HepG2 (cell line): ENCODE measurements around the gene UQCC5. TPM values are rescaled to one million over a fixed set of nuclear protein-coding genes. Genes with fewer than 3 reads are reported as not detected.
A peak's percentile ranks its signal among the peaks of the same experiment; 100 is the strongest.

Experiments used
- AHR ChIP-seq: IDR thresholded peaks from 2 replicates; pipeline ENCODE4 v1.6.1; 2018; ENCODE audit warnings: missing genetic modification reagents, missing compliant biosample characterization
- DNMT1 ChIP-seq: sonication (generic); formaldehyde crosslinking; IDR thresholded peaks from 2 replicates; pipeline ENCODE4 v1.5.1; 2020; ENCODE audit warnings: mild to moderate bottlenecking, missing genetic modification reagents
- HHEX ChIP-seq: IDR thresholded peaks from 2 replicates; pipeline ENCODE4 v1.6.1; 2016; ENCODE audit warnings: control low read depth
- MAFK ChIP-seq, 2 experiments: IDR thresholded peaks in 1 of 2; conservative IDR thresholded peaks in 1 of 2; 2 replicates each; pipeline ENCODE4 v1.6.1; 2011; ENCODE audit warnings: improper control_type of control experiment in 2 of 2, low read length in 2 of 2
- MBNL3 ChIP-seq: fragments of 250-450 bp; sonication (Bioruptor Pico); conservative IDR thresholded peaks from 2 replicates; pipeline ENCODE4 v1.8.0; 2022; ENCODE audit warnings: mild to moderate bottlenecking, inconsistent platforms
- MLLT10 ChIP-seq: sonication (generic); formaldehyde crosslinking; IDR thresholded peaks from 2 replicates; pipeline ENCODE4 v1.4.0; 2020; ENCODE audit warnings: missing genetic modification reagents
- NR1H2 ChIP-seq: sonication (generic); formaldehyde crosslinking; IDR thresholded peaks from 2 replicates; pipeline ENCODE4 v1.8.1; 2022; ENCODE audit warnings: low read depth, missing genetic modification reagents, borderline replicate concordance
- NR2F2 ChIP-seq: IDR thresholded peaks from 2 replicates; pipeline ENCODE4 v1.6.1; 2012; ENCODE audit warnings: low read depth, inconsistent platforms, borderline replicate concordance
- SMARCC2 ChIP-seq: fragments of 450-650 bp; IDR thresholded peaks from 2 replicates; pipeline ENCODE4 v1.6.1; 2017; ENCODE audit warnings: antibody characterized with exemption, mild to moderate bottlenecking
- SPEN ChIP-seq: sonication (generic); formaldehyde crosslinking; IDR thresholded peaks from 2 replicates; pipeline ENCODE4 v1.5.1; 2020; ENCODE audit warnings: low read depth, mild to moderate bottlenecking, missing genetic modification reagents
- TEAD2 ChIP-seq: sonication (generic); formaldehyde crosslinking; IDR thresholded peaks from 2 replicates; pipeline ENCODE4 v1.9.0; 2021; ENCODE audit warnings: missing genetic modification reagents
- ZC3H13 ChIP-seq: sonication (generic); formaldehyde crosslinking; IDR thresholded peaks from 2 replicates; pipeline ENCODE4 v1.8.1; 2023; ENCODE audit warnings: mild to moderate bottlenecking, missing genetic modification reagents, moderate library complexity
- ZFP36L1 ChIP-seq: sonication (generic); formaldehyde crosslinking; IDR thresholded peaks from 2 replicates; pipeline ENCODE4 v1.8.0; 2022; ENCODE audit warnings: mild to moderate bottlenecking, missing genetic modification reagents, moderate library complexity
- ZKSCAN8 ChIP-seq: IDR thresholded peaks from 2 replicates; pipeline ENCODE4 v1.6.1; 2016; ENCODE audit warnings: borderline replicate concordance, missing genetic modification reagents, missing compliant biosample characterization
- ZNF550 ChIP-seq: sonication (generic); formaldehyde crosslinking; IDR thresholded peaks from 2 replicates; pipeline ENCODE4 v1.4.0; 2020; ENCODE audit warnings: mild to moderate bottlenecking, missing genetic modification reagents, borderline replicate concordance
- ZNF670 ChIP-seq: sonication (generic); formaldehyde crosslinking; IDR thresholded peaks from 2 replicates; pipeline ENCODE4 v1.8.0; 2022; ENCODE audit warnings: mild to moderate bottlenecking, missing genetic modification reagents, borderline replicate concordance
- ZNF678 ChIP-seq: sonication (generic); formaldehyde crosslinking; IDR thresholded peaks from 2 replicates; pipeline ENCODE4 v1.4.0; 2020; ENCODE audit warnings: mild to moderate bottlenecking, missing genetic modification reagents
- polyA plus RNA-seq, 8 experiments: library from polyadenylated mRNA; depleted of rRNA in 3 of 8; stranded (reverse) in 7 of 8; unstranded in 1 of 8; fragments of >200 nt; fragmentation: Illumina TruSeq in 4 of 8; extraction: Trizol in 4 of 8; gene quantifications; 2 replicates each; pipeline versions ENCODE4 v1.2.1 to v1.2.3, GENCODE V29; 2011 to 2016; ENCODE audit warnings: low read depth in 4 of 8, missing spikeins in 1 of 8, mixed read lengths in 1 of 8; ENCODE audit not compliant: insufficient read depth in 1 of 8
- total RNA-seq, 5 experiments: library from RNA; depleted of rRNA; stranded (reverse); fragments of >200 nt; fragmentation: Illumina TruSeq; extraction: Trizol; gene quantifications; 2 replicates each; pipeline ENCODE4 v1.2.3, GENCODE V29; 2016; ENCODE audit warnings: low read depth in 1 of 5
- TF ChIP-seq, protein P1 (sequence below): sonication (generic); formaldehyde crosslinking; IDR thresholded peaks from 2 replicates; pipeline ENCODE4 v1.5.0; 2020; ENCODE audit warnings: missing genetic modification reagents
- TF ChIP-seq, protein P2 (sequence below): sonication (generic); formaldehyde crosslinking; IDR thresholded peaks from 2 replicates; pipeline ENCODE4 v1.5.1; 2020; ENCODE audit warnings: missing genetic modification reagents, mild to moderate bottlenecking, borderline replicate concordance
- TF ChIP-seq, protein P3 (sequence below): fragments of 450-650 bp; IDR thresholded peaks from 2 replicates; pipeline ENCODE4 v1.6.1; 2017; ENCODE audit warnings: mild to moderate bottlenecking
- TF ChIP-seq, protein P4 (sequence below): sonication (generic); formaldehyde crosslinking; IDR thresholded peaks from 2 replicates; pipeline ENCODE4 v1.4.0; 2020; ENCODE audit warnings: missing genetic modification reagents

UQCC5 gene
- total and polyA plus RNA-seq, 2 of the 13 experiments (the other 11 are each of a cell fraction or from before 2014, with no cell fraction given) = 15.4 to 29.5 TPM

DNA sequence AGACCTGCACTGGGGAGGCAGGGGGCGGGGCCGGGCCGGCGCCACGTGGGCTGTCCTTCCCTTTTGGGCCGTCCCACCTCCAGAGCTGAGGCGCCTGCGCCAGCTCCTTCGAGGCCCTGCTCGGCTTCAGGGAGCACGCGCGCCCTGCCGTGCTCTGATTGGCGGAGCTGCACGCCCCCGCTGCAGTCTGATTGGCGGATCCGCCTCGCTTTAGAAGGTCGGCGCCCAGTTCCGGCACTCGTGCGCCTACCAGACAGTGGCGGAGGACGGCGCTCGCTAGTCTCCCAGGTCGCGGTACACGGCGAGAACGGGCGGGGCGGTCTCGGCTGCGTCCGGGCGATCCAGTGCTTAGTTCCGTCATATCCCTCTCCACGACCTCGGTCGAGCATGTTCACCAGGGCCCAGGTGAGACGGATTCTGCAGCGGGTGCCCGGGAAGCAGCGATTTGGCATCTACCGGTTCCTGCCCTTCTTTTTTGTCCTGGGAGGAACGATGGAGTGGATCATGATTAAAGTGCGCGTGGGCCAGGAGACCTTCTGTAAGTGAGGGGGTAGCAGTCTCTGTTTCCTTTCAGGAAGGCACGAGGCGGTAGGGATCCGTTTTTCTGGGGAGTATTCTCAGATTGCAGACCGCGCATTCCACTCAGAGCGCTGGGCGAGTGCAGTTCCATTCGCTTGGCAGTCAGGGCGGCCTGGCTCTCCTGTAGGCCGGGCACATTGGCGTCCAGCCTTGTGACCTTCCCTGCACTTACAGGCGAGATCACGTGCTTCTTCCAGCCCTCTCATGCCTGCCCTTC is at the start of gene UQCC5 (continued):
- TF ChIP-seq MAFK (conservative IDR thresholded peaks at IDR 0.05 in 1 of 2, IDR thresholded peaks at IDR 0.05 in 1 of 2; ENCODE audit: low read length in 2 of 2) (no peak), SMARCC2 (no peak), NR1H2 (CRISPR knock-in tag) (no peak; the same call in 1 of the 2 replicates), MBNL3 (CRISPR knock-in tag) (no peak), AHR (CRISPR knock-in tag) (no peak), ZNF670 (CRISPR knock-in tag) (peak; percentile 90; the same call in 1 of the 2 replicates), ZNF678 (CRISPR knock-in tag) (peak; percentile 91), NR2F2 (no peak; the same call in 1 of the 2 replicates), ZFP36L1 (CRISPR knock-in tag) (peak; percentile 13; the same call in 1 of the 2 replicates), ZKSCAN8 (CRISPR knock-in tag) (peak; percentile 43; the same call in 1 of the 2 replicates), MLLT10 (no peak), ZC3H13 (peak; percentile 97), ZNF550 (CRISPR knock-in tag) (no peak), DNMT1 (CRISPR knock-in tag) (peak; percentile 20; the same call in 1 of the 2 replicates), TEAD2 (CRISPR knock-in tag) (peak; percentile 29; the same call in 1 of the 2 replicates), HHEX (CRISPR knock-in tag) (no peak), SPEN (CRISPR knock-in tag) (peak; percentile 79)
- TF ChIP-seq, protein P1, sequence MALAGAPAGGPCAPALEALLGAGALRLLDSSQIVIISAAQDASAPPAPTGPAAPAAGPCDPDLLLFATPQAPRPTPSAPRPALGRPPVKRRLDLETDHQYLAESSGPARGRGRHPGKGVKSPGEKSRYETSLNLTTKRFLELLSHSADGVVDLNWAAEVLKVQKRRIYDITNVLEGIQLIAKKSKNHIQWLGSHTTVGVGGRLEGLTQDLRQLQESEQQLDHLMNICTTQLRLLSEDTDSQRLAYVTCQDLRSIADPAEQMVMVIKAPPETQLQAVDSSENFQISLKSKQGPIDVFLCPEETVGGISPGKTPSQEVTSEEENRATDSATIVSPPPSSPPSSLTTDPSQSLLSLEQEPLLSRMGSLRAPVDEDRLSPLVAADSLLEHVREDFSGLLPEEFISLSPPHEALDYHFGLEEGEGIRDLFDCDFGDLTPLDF (CRISPR knock-in tag) = no peak; the same call in 1 of the 2 replicates
- TF ChIP-seq, protein P2, sequence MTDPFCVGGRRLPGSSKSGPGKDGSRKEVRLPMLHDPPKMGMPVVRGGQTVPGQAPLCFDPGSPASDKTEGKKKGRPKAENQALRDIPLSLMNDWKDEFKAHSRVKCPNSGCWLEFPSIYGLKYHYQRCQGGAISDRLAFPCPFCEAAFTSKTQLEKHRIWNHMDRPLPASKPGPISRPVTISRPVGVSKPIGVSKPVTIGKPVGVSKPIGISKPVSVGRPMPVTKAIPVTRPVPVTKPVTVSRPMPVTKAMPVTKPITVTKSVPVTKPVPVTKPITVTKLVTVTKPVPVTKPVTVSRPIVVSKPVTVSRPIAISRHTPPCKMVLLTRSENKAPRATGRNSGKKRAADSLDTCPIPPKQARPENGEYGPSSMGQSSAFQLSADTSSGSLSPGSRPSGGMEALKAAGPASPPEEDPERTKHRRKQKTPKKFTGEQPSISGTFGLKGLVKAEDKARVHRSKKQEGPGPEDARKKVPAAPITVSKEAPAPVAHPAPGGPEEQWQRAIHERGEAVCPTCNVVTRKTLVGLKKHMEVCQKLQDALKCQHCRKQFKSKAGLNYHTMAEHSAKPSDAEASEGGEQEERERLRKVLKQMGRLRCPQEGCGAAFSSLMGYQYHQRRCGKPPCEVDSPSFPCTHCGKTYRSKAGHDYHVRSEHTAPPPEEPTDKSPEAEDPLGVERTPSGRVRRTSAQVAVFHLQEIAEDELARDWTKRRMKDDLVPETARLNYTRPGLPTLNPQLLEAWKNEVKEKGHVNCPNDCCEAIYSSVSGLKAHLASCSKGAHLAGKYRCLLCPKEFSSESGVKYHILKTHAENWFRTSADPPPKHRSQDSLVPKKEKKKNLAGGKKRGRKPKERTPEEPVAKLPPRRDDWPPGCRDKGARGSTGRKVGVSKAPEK (CRISPR knock-in tag) = no peak
- TF ChIP-seq, protein P3, sequence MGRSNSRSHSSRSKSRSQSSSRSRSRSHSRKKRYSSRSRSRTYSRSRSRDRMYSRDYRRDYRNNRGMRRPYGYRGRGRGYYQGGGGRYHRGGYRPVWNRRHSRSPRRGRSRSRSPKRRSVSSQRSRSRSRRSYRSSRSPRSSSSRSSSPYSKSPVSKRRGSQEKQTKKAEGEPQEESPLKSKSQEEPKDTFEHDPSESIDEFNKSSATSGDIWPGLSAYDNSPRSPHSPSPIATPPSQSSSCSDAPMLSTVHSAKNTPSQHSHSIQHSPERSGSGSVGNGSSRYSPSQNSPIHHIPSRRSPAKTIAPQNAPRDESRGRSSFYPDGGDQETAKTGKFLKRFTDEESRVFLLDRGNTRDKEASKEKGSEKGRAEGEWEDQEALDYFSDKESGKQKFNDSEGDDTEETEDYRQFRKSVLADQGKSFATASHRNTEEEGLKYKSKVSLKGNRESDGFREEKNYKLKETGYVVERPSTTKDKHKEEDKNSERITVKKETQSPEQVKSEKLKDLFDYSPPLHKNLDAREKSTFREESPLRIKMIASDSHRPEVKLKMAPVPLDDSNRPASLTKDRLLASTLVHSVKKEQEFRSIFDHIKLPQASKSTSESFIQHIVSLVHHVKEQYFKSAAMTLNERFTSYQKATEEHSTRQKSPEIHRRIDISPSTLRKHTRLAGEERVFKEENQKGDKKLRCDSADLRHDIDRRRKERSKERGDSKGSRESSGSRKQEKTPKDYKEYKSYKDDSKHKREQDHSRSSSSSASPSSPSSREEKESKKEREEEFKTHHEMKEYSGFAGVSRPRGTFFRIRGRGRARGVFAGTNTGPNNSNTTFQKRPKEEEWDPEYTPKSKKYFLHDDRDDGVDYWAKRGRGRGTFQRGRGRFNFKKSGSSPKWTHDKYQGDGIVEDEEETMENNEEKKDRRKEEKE = no peak
- TF ChIP-seq, protein P4, sequence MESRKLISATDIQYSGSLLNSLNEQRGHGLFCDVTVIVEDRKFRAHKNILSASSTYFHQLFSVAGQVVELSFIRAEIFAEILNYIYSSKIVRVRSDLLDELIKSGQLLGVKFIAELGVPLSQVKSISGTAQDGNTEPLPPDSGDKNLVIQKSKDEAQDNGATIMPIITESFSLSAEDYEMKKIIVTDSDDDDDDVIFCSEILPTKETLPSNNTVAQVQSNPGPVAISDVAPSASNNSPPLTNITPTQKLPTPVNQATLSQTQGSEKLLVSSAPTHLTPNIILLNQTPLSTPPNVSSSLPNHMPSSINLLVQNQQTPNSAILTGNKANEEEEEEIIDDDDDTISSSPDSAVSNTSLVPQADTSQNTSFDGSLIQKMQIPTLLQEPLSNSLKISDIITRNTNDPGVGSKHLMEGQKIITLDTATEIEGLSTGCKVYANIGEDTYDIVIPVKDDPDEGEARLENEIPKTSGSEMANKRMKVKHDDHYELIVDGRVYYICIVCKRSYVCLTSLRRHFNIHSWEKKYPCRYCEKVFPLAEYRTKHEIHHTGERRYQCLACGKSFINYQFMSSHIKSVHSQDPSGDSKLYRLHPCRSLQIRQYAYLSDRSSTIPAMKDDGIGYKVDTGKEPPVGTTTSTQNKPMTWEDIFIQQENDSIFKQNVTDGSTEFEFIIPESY (CRISPR knock-in tag) = 0 out of 2 replicates have a peak, but pooled peaks have one; percentile 11
